ENCODE data around the gene UNG. TPM values are rescaled to one million over a fixed set of nuclear protein-coding genes. Genes with fewer than 3 reads are reported as not detected.
"Not testable (repeated sequence)": the region's sequence is repeated elsewhere in the genome, so short reads cannot be mapped to it uniquely, and the experiment has no call there.

The UNG gene
- total RNA-seq, 6 experiments from 2014 or later, result 19.3 to 30.4 (median 21.8) TPM

- H3K36me3 Mint-ChIP-seq (ENCODE audit: low read depth), result no peaks in the 10 kb centered on the region
- H3K27me3 Mint-ChIP-seq (ENCODE audit: insufficient read depth), result peaks cover 18% of the 10 kb centered on the region
- TF ChIP-seq, protein P1, sequence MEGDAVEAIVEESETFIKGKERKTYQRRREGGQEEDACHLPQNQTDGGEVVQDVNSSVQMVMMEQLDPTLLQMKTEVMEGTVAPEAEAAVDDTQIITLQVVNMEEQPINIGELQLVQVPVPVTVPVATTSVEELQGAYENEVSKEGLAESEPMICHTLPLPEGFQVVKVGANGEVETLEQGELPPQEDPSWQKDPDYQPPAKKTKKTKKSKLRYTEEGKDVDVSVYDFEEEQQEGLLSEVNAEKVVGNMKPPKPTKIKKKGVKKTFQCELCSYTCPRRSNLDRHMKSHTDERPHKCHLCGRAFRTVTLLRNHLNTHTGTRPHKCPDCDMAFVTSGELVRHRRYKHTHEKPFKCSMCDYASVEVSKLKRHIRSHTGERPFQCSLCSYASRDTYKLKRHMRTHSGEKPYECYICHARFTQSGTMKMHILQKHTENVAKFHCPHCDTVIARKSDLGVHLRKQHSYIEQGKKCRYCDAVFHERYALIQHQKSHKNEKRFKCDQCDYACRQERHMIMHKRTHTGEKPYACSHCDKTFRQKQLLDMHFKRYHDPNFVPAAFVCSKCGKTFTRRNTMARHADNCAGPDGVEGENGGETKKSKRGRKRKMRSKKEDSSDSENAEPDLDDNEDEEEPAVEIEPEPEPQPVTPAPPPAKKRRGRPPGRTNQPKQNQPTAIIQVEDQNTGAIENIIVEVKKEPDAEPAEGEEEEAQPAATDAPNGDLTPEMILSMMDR (IDR thresholded peaks at IDR 0.05), result no peak
- peaks cover 5% of the 10 kb centered on the region; the same call in 1 of the 2 replicates for H3K4me1 Mint-ChIP-seq (ENCODE audit: low read depth)
- no peak for DNase-seq
- no peak overlapping the region for H3K4me3 Mint-ChIP-seq
- no peak overlapping the region for H3K27ac Mint-ChIP-seq
- no peaks in the 10 kb centered on the region; the same call in 1 of the 2 replicates for H3K9me3 Mint-ChIP-seq
These were observed 43.2 kb downstream of the UNG start for GRCh38 chr12:109140560-109140959.

DNA sequence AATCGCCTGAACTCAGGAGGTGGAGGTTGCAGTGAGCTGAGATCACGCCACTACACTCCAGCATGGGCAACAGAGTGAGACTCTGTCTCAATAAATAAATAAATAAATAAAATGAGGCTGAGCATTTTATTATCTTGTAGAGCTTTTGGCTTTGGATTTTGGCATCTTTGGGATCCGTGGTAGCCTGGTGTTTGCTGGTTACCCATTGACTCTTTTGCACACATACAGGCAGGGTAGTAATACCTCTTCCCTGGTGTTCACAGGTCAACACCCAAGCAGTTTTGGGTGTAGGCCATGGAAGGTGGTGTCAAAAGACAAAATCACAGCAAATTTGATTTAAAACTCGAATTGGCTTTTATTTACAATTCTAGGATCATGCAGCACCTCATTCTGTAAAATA lies 46.8 kb downstream of the UNG start:
- no peaks in the 10 kb centered on the region for H3K36me3 Mint-ChIP-seq (ENCODE audit: low read depth)
- no peak for DNase-seq
- TF ChIP-seq, protein P1 (IDR thresholded peaks at IDR 0.05), result no peak

DNA sequence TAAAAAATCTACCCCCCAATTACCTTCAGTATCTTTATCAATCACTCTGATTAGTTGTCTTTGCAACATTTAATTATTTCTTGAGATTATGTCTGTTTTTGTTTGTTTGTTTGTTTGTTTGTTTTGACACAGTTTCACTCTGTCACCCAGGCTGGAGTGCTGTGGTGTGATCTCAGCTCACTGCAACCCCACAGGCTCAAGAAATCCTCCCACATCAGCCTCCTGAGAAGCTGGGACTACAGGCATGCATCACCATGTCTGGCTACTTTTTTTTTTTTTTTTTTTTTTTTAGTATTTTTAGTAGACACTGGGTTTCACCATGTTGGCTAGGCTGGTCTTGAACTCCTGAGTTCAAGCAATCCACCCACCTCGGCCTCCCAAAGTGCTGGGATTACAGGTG lies 49.7 kb downstream of the UNG start:
- H3K4me3 Mint-ChIP-seq; H3K4me1 Mint-ChIP-seq (ENCODE audit: low read depth); H3K9me3 Mint-ChIP-seq; H3K27ac Mint-ChIP-seq; DNase-seq; H3K36me3 Mint-ChIP-seq (ENCODE audit: low read depth): not testable (repeated sequence)
- H3K27me3 Mint-ChIP-seq (ENCODE audit: insufficient read depth), result peaks cover 32% of the 10 kb centered on the region

More for the DNA sequence above, 46.8 kb downstream of the UNG start:
- Mint-ChIP-seq H3K27me3 (ENCODE audit: insufficient read depth) (peaks cover 30% of the 10 kb centered on the region), H3K4me1 (ENCODE audit: low read depth) (peaks cover 5% of the 10 kb centered on the region; the same call in 1 of the 2 replicates), H3K9me3 (no peaks in the 10 kb centered on the region), H3K4me3 (no peak overlapping the region), H3K27ac (no peak overlapping the region)

DNA sequence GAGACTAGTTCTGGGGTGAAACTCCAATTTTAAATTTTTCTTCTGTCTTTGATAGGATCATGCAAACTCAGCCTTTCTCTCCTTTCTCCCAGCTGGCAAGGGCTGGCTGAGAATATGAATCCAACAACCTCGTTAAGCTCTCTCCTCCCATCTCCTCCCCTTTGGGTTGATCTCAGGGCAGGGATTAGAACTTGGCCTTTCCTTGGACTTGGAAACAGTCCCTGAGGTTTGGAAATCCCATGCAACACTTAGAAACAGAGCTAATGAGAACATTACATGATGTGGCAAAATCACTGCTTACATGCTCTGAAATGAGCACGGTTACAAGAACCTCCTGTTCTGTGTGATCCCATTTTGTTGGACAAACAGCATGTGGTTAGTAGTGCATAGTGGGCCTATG lies 50.6 kb downstream of the UNG start:
- no peak for DNase-seq
- TF ChIP-seq, protein P1 (IDR thresholded peaks at IDR 0.05), result no peak
- no peaks in the 10 kb centered on the region for H3K36me3 Mint-ChIP-seq (ENCODE audit: low read depth)
- H3K27me3 Mint-ChIP-seq (ENCODE audit: insufficient read depth), result peaks cover 35% of the 10 kb centered on the region
- no peak overlapping the region for H3K4me3 Mint-ChIP-seq
- H3K4me1 Mint-ChIP-seq (ENCODE audit: low read depth), result peaks cover under 1% of the 10 kb centered on the region; the same call in 1 of the 2 replicates
- no peak overlapping the region for H3K27ac Mint-ChIP-seq
- H3K9me3 Mint-ChIP-seq, result no peaks in the 10 kb centered on the region

DNA sequence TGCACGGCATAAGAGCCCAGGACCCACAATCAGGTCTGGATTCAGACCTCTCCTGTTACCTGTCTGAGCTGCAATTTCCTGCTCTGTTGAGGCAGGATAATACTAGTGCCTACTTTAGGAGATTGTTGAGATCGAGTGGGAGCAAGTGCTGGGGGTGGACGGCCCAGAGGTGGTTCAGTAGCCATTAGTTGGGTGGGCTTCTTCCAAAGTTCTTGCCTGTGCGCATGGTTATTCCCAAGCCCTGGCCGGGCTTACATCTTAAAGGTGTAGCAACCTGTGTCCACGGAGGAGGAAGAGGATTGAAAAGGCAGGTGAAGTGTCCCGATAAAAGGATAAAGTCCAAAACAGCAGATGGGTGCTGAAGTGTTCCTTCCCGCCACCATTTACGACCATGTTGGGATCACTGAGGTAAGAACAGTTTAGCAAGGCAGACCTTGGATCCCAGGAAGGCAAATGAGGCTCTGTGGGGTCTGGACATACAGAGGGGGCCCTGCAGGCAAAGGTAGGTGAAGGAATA lies 52.8 kb downstream of the UNG start:
- no peak overlapping the region for H3K4me3 Mint-ChIP-seq

DNA sequence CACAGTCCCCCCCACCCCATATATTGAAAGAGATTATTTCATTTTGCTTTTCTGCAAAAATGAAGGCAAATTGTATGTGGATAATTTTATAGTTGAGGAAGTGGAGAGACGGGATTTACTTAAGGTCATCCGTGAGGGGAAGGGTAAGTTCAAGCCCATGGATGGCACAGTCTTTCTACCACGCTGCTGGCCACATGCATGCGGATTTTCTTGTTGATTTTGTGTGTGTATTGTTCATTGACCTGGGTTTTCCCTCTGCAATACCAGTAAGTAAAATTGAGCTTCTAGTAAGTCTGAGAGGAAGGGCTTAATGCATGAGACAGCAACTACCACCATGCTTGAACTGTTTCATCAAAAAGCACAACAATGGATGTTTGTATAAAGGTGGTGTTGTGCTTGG lies 54.1 kb downstream of the UNG start:
- no peak for DNase-seq
- no peak overlapping the region for H3K27ac Mint-ChIP-seq
- no peaks in the 10 kb centered on the region for H3K36me3 Mint-ChIP-seq (ENCODE audit: low read depth)
- H3K27me3 Mint-ChIP-seq (ENCODE audit: insufficient read depth), result peaks cover 37% of the 10 kb centered on the region
- H3K9me3 Mint-ChIP-seq, result no peaks in the 10 kb centered on the region
- H3K4me3 Mint-ChIP-seq, result no peak overlapping the region
- TF ChIP-seq, protein P1 (IDR thresholded peaks at IDR 0.05), result no peak
- H3K4me1 Mint-ChIP-seq (ENCODE audit: low read depth), result peaks cover 15% of the 10 kb centered on the region

More for the DNA sequence above, 52.8 kb downstream of the UNG start:
- Mint-ChIP-seq H3K27me3 (ENCODE audit: insufficient read depth) (peaks cover 39% of the 10 kb centered on the region), H3K27ac (no peak overlapping the region), H3K9me3 (no peaks in the 10 kb centered on the region), H3K4me1 (ENCODE audit: low read depth) (peaks cover 12% of the 10 kb centered on the region), H3K36me3 (ENCODE audit: low read depth) (no peaks in the 10 kb centered on the region)
- TF ChIP-seq, protein P1 (IDR thresholded peaks at IDR 0.05), result no peak
- DNase-seq, result no peak
